Testis (tissue), 3 donors: ENCODE data around the gene MBNL2. TPM values are rescaled to one million over a fixed set of nuclear protein-coding genes. Genes with fewer than 3 reads are reported as not detected.

Experiments used
- DNase-seq: peaks from one replicate; pipeline ENCODE4 v3.0.0-alpha.2; 2019
- H3K27ac ChIP-seq, 2 donors: fragments of 200-600 bp; sonication (generic); one replicate each; pipeline ENCODE4 v1.5.1; 2019
- H3K27me3 ChIP-seq: fragments of 200-600 bp; sonication (generic); one replicate; pipeline ENCODE4 v1.5.1; 2019
- H3K36me3 ChIP-seq: fragments of 200-600 bp; sonication (generic); one replicate; pipeline ENCODE4 v1.5.1; 2017; ENCODE audit warnings: low read depth; ENCODE audit errors: missing control alignments
- H3K4me1 ChIP-seq: fragments of 200-600 bp; sonication (generic); one replicate; pipeline ENCODE4 v1.5.1; 2019
- H3K4me3 ChIP-seq, 2 donors: fragments of 200-600 bp; sonication (generic); one replicate each; pipeline ENCODE4 v1.5.1; 2017 to 2019
- H3K9me3 ChIP-seq: fragments of 200-600 bp; sonication (generic); one replicate; pipeline ENCODE4 v1.5.1; 2017
- CTCF ChIP-seq, 3 experiments: fragments of 450-650 bp in 2 of 3; fragments of 200-600 bp in 1 of 3; sonication (generic) in 1 of 3; IDR thresholded peaks; one replicate each; pipeline ENCODE4 v1.5.1; 2016 to 2019; ENCODE audit warnings: antibody characterized with exemption in 3 of 3, mild to moderate bottlenecking in 2 of 3, moderate library complexity in 1 of 3
- POLR2A ChIP-seq: fragments of 450-650 bp; IDR thresholded peaks from one replicate; pipeline ENCODE4 v1.6.1; 2017; ENCODE audit warnings: antibody characterized with exemption, mild to moderate bottlenecking, moderate library complexity
- WGBS, 2 donors: methylation state at CpG; one replicate each; pipeline ENCODE4 v1.1.5; 2018; 5-methylcytosine and 5-hydroxymethylcytosine counted together
- intact Hi-C: fragments of 100-400 bp; cut with DNase I; formaldehyde crosslinking; loops from one replicate; pipeline ENCODE4 v1.15.1; 2023; ENCODE audit warnings: low total_unique reads
- polyA plus RNA-seq: library from polyadenylated mRNA; stranded (reverse); fragments of 350-450 nt; fragmentation: Illumina TruSeq; extraction: RNeasy Lipid Tissue Mini Kit (QIAGEN cat#74804); gene quantifications from one replicate; pipeline ENCODE4 v1.2.3, GENCODE V29; 2014; ENCODE audit warnings: low read depth, low replicate concordance; ENCODE audit not compliant: insufficient read depth
- total RNA-seq, 2 donors: library from RNA; depleted of rRNA; stranded (reverse); fragments of >200 nt; gene quantifications; one replicate each; pipeline ENCODE4 v1.2.3, GENCODE V29; 2016

Gene MBNL2
- total and polyA plus RNA-seq, 3 donors from 2014 or later, result 21.5 to 83.0 (median 69.4) TPM

- Histone ChIP-seq H3K36me3 (no peaks in the 10 kb centered on the region), H3K27me3 (no peaks in the 10 kb centered on the region), H3K9me3 (no peaks in the 10 kb centered on the region), H3K27ac (no peak overlapping the region), H3K4me1 (no peaks in the 10 kb centered on the region), H3K4me3 (no peak overlapping the region)
- no peak for TF ChIP-seq CTCF (IDR thresholded peaks at IDR 0.05)
- no peak for TF ChIP-seq POLR2A
- intact Hi-C loops, result no loop called here
- DNase-seq, result no peak
- 20 to 37% methylated on average over 1 of the region's 1 CpG for whole genome bisulfite sequencing, 2 donors
Observed at GRCh38 chr13:97413694-97414093, 191.6 kb downstream of the MBNL2 start.

- no peaks in the 10 kb centered on the region for H3K4me1 ChIP-seq
- H3K4me3 ChIP-seq, result no peak overlapping the region
- H3K27ac ChIP-seq, result no peak overlapping the region
- H3K36me3 ChIP-seq, result no peaks in the 10 kb centered on the region
- no peak for TF ChIP-seq CTCF (IDR thresholded peaks at IDR 0.05)
- no peak for TF ChIP-seq POLR2A
- no peaks in the 10 kb centered on the region for H3K27me3 ChIP-seq
- intact Hi-C loops, result no loop called here
- H3K9me3 ChIP-seq, result no peaks in the 10 kb centered on the region
- DNase-seq, result no peak
- 66 to 70% methylated on average over 4 of the region's 4 CpGs for WGBS, 2 donors
Observed at GRCh38 chr13:97414392-97414791, 192.3 kb downstream of the MBNL2 start.

GRCh38 chr13:97417698-97418097 lies 195.6 kb downstream of the MBNL2 start:
- H3K9me3 ChIP-seq, result no peaks in the 10 kb centered on the region
- TF ChIP-seq CTCF (IDR thresholded peaks at IDR 0.05) (no peak), POLR2A (no peak)
- intact Hi-C loops, result no loop called here
- H3K27ac ChIP-seq, result no peak overlapping the region
- H3K36me3 ChIP-seq, result no peaks in the 10 kb centered on the region
- no peak for DNase-seq
- no peaks in the 10 kb centered on the region for H3K4me1 ChIP-seq
- H3K27me3 ChIP-seq, result no peaks in the 10 kb centered on the region
- H3K4me3 ChIP-seq, result no peak overlapping the region
- WGBS, 2 donors, result 46 to 53% methylated on average over 5 of the region's 5 CpGs

- H3K27ac ChIP-seq, result no peak overlapping the region
- DNase-seq, result no peak
Observed at GRCh38 chr13:97422118-97423054, 200.3 kb downstream of the MBNL2 start.

More at GRCh38 chr13:97422118-97423054, 200.3 kb downstream of the MBNL2 start:
- Histone ChIP-seq H3K9me3 (no peaks in the 10 kb centered on the region), H3K27me3 (no peaks in the 10 kb centered on the region), H3K4me3 (no peak overlapping the region), H3K4me1 (no peaks in the 10 kb centered on the region), H3K36me3 (no peaks in the 10 kb centered on the region)
- intact Hi-C loops, result no loop called here
- WGBS, 2 donors, result 52 to 62% methylated on average over 8 of the region's 8 CpGs
- TF ChIP-seq POLR2A (no peak), CTCF (IDR thresholded peaks at IDR 0.05) (no peak)
